Activated CD4-positive, alpha-beta T cell treated with anti-CD3 and anti-CD28 coated beads for 48 hours (primary cell): Measurements from ENCODE around the gene CEACAM16.
"Not testable (repeated sequence)": the region's sequence is repeated elsewhere in the genome, so short reads cannot be mapped to it uniquely, and the experiment has no call there.

Source experiments
- DNase-seq: peaks from one replicate; pipeline ENCODE4 v3.0.0-alpha.2; 2020

Gene CEACAM16

DNA sequence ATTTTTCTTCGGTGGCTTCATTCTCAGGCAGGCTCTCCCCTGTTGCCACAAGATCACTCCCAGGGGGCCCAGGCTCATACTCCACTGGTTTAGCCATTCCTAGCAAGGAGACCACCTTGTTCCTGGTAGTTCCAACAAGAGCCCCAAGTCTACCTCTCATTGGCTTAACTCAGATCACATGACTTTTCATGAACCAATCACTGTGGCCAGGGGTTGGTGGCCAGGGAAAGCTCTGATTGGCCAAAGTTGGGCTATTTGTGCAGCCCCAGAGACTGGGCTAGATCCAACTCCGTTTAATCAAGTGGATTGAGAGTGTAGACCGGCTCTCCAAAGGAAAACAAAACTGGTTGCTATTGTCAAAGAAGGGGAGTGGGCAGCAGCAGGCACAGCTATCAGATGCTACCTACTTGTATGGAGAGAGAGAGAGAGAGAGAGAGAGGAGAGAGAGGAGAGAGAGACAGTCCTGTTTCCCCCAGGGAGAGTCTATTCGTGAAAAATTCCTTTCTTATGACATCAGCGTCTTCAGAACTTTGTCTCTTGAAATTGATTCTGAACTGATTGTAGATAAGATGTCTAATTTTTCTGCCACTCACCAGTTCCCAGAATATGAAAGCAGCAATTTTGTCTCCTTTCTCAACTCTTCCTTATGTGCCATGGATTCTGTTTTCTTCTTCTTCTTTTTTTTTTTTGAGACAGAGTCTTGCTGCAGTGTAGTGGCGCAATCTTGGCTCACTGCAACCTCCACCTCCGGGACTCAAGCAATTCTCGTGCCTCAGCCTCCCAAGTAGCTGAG, 21.7 kb upstream of the CEACAM16 start:
- DNase-seq, result no peak

- DNase-seq, result no peak
Observed at GRCh38 chr19:44680536-44680935, 18.4 kb upstream of the CEACAM16 start.

DNA sequence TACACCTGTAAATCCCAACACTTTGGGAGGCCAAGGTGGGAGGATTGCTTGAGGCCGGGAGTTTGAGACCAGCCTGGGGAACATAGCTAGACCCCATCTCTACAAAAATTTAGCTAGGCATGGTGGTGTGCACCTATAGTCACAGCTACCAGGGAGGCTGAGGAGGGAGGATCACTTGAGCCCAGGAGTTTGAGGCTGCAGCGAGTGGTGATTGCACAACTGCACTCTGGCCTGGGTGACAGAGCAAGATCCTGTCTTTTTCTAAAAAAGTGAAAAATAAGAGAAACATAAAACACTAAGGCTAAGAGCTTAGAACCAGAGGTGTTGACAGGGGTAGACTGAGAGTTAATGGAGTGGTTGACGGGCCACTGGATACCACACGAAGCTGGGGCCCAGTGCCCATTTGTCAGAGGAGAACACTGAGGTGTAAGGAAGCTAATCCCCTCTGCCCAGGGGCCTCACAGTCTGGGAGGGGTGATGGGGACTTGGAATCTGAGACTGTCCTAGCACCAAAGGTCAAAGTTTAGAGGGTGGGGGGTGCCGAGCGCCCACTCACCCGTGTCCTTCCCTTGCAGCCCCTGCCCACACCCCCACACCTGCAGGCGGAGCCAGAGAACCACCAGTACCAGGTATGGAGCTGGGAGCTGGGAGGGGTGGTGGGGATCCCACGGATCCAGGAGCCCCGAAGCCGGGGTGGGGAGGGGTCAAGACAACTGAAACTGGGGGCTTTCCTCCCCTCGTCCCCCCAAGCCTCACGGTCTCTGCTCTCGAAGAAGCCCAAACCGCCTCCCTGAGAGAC, 16.8 kb upstream of the CEACAM16 start:
- DNase-seq, result no peak

DNA sequence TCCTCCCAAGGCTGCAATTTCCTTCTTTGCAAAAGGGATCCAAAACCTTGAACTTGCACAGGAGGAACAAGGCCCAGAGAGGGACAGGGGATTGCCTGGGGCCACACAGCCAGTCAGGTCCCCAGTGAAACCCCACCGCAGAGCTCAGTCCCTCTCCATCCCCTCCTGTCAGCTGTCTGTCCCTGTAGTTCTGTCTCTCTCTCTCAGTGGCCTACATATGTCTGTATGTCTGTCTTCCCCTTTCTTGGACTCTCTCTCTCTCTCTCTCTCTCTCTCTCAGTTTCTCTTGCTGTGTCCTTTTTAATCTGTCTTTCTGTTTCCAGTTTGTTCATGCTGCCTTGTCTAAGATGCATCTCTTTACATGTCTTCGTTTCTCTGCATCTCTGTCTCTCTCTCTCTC, 16.1 kb upstream of the CEACAM16 start:
- no peak for DNase-seq

DNA sequence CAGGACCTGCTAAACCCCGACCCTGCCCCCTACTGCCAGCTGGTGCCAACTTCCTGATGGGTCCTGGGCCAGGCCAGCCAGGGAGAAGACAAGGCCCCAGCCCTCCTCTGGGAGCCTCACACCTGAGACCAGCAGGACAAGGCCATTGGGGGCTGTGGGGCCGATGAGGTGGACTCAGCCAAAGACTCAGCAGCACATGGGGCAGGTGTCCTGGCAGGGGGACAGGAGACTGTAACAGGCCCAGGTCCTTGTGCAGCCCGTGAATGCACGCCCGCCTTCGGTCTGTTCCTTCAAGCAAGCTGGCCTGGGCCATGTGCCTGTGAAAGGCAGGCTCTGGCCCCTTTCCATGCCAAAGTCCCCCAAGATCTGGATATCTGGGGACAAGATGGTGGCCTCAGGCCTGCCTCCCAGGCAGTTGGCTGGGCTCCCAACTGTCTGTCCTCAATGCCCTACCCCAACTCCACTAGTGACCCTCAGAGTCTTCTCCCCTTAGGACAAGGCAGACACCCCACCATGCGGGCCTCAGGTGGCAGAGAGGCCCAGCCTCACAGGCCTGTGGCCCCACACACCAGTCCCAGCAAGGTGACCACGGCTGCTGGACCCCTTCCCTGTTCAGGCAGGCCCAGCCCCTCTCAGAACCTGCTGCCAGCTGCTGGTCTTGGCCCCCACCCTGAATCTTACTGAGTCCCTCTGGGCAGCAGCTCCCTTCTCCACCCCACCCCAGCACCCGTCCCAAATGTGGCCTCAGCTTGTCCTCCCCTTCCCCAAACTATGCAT, 15.3 kb upstream of the CEACAM16 start:
- no peak for DNase-seq

GRCh38 chr19:44684396-44684795, 14.6 kb upstream of the CEACAM16 start:
- DNase-seq, result not testable (repeated sequence)

DNA sequence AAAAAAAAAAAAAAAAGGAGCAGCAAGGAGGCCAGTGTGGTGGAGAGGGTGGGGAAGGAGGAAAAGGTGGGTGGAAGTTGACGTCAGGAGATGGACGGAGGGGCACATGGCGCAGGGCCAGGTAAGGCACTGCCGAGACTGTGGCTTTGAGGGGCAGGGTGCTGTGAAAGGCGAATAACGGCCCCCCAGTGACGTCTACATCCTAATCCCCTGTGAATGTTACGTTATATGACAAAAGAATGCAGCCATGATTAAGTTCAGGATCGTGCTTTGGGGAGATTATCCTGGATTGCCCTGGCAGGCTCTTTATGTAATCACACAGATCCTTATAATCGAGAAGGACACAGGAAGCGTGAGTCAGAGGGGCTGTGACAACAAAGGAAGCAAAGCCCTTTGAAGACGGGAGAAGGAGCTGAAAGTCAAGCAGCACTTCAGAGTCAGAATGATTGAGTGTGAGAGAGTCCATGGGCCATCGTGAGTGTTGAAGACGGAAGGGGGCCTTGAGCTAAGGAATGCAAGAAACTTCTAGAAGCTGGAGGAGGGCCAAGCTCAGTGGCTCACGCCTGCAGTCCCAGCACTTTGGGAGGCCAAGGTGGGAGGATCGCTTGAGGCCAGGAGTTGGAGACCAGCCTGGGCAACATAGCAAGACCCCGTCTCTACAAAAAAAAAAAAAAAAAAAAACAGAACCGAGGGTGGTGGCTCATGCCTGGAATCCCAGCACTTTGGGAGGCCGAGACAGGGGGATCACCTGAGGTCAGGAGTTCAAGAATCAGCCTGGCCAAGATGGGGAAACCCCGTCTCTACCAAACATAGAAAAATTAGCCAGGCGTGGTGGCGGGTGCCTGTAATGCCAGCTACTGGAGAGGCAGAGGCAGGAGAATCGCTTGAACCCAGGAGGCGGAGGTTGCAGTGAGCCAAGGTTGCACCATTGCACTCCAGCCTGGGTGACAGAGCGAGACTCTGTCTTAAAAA, 13.8 kb upstream of the CEACAM16 start:
- no peak for DNase-seq

- DNase-seq, result no peak
Observed at GRCh38 chr19:44685877-44686276, 13.1 kb upstream of the CEACAM16 start.

GRCh38 chr19:44686896-44687295, 12.1 kb upstream of the CEACAM16 start:
- no peak for DNase-seq

- DNase-seq, result no peak
Observed at GRCh38 chr19:44687888-44688287, 11.1 kb upstream of the CEACAM16 start.

- peak; percentile 86 for DNase-seq
Observed at GRCh38 chr19:44689290-44690130, 9.4 kb upstream of the CEACAM16 start.

DNA sequence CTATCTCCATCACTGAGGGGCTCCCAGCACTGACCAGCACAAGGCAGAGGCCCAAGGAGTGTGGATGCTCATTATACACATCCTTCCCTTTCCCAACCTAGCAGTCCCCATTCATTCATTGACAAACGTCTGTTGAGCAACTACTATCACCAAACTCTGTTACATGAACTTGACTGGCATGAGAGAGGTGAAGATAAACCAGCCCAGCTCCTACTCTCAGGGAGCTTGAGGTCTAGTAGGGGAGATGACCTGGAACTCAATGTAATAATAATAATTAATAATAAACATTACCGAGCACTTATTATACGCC, 8.9 kb upstream of the CEACAM16 start:
- DNase-seq, result no peak

DNA sequence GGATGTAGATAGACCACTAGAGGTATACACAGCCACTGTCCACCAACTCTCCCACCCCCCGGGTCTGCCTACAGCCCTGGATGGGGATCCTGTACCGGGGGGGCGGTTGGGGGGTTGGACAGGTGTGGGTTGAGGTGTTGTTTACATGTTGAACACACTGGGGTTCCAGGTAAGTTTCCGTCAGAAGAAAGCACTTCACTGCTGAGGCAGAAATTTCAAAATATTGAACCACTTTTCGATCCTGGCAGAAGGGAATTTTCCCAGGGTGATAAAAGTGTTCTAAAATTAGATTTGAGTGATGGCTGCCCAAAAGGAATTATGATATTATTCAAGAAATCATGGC, 6.6 kb upstream of the CEACAM16 start:
- no peak for DNase-seq

DNA sequence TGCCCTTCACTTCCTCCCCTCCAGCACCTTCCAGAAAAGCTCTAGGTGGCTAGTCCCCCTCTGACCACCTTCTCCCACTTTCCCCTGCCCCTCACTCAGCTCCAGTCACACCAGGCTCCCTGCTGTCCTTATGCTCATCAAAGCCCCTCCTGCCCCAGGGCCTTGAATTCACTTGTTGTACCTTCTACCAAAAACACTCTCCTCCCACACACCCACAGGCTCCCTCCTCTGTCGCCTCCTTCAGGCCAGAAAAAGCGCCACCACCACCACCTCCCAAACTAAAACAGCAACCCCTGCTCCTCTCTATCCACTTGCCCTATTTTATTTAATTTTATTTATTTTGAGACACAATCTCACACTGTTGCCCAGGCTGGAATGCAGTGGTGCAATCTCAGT, 4.8 kb upstream of the CEACAM16 start:
- DNase-seq, result peak; percentile 70

- DNase-seq, result no peak
Observed at GRCh38 chr19:44696939-44697669, 1.8 kb upstream of the CEACAM16 start.

GRCh38 chr19:44697670-44698034, 1.3 kb upstream of the CEACAM16 start:
- DNase-seq, result no peak

GRCh38 chr19:44700547-44700946, 1.6 kb downstream of the CEACAM16 start:
- DNase-seq, result no peak

DNA sequence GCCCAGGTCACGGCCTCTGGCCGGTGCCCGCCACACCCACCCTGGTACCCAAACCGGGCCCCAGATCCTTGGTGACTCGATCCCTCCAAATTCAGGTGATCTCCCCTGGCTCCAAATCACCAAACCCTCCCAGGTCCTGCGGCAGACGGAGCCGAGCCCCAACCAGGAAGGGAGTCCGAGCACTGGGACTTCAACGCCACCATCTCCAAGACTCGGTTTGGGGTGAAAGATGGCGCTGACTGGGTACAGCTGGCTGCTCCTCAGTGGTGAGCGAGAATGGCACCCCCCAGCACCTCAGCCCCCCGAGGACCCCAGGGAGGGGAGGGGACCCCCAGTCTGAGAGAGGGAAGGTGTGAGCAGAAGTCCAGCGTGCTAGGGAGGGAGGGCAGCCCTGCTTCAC, 2.3 kb downstream of the CEACAM16 start:
- no peak for DNase-seq

DNA sequence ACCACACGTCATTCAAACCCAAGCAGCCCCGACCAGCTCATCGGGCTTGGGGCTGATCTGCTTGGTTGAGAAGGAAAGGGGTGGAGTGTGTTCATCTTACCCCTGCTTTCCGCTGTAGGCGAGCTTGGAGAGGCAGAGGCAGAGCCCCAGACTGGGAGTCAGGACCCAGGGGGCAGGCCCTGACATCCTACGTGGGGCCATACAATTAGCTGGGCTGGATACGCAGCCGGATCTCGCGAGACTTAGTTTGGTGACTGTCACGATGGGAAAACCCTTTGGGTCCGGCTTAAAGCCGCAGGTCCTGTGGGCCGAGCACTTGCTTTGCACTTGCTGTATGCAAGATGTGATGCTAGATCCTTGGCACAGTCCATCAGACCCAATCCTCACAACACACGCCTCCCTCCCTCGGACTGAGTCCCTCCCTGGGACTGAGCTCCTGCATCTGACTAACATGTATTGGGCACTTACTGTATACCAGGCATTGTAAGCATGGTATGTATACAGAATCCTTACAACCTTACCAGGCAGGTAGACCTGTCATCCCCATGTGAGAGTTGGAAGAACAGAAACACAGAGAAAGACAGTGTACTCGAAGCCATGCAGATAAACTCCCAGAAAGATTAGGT, 3.7 kb downstream of the CEACAM16 start:
- DNase-seq, result no peak

DNA sequence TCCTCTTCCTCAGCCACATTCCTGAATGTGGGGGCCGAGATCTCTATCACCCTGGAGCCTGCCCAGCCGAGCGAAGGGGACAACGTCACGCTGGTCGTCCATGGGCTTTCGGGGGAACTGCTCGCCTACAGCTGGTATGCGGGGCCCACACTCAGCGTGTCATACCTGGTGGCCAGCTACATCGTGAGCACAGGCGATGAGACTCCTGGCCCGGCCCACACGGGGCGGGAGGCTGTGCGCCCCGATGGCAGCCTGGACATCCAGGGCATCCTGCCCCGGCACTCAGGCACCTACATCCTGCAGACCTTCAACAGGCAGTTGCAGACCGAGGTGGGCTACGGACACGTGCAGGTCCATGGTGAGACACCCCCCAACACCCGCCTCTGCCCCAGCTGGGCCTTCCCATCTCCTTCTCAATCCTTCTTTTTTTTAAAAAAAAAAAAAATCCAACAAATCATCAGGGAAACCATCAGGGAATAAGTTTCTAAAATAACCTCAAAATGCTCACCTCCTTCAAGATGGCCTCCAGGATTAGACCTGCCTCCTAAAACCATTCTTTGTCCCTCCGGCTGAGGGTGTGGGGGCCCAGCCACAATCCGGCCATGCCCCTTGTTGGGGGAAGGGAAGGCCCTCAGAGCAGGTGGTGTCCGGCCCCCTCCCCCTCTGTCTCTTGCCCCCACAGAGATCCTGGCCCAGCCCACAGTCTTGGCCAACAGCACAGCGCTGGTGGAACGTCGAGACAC, 4.6 kb downstream of the CEACAM16 start:
- no peak for DNase-seq
